Spinal cord (tissue), 10 donors: Measurements from ENCODE around the gene PRDX6. TPM values are rescaled to one million over a fixed set of nuclear protein-coding genes. Genes with fewer than 3 reads are reported as not detected.
"Not testable (repeated sequence)": the region's sequence is repeated elsewhere in the genome, so short reads cannot be mapped to it uniquely, and the experiment has no call there.

Experiments
- DNase-seq, 6 donors: peaks; one replicate each; pipeline versions ENCODE4 v3.0.0 to v3.0.0-alpha.2; 2013 to 2015; ENCODE audit warnings: low spot score in 6 of 6, low read depth in 4 of 6
- H3K27ac ChIP-seq: one replicate; pipeline ENCODE4 v1.5.1; 2013; ENCODE audit warnings: low read depth, low read length, control low read depth
- H3K27me3 ChIP-seq: one replicate; pipeline ENCODE4 v1.6.1; 2013; ENCODE audit warnings: low read length; ENCODE audit not compliant: control insufficient read depth, insufficient read depth
- H3K36me3 ChIP-seq: one replicate; pipeline ENCODE4 v1.6.1; 2013; ENCODE audit warnings: low read length; ENCODE audit not compliant: control insufficient read depth, insufficient read depth
- H3K4me1 ChIP-seq: one replicate; pipeline ENCODE4 v1.6.1; 2013; ENCODE audit warnings: low read length; ENCODE audit not compliant: control insufficient read depth, insufficient read depth
- H3K4me3 ChIP-seq: one replicate; pipeline ENCODE4 v1.5.1; 2013; ENCODE audit warnings: low read depth, low read length, control low read depth
- H3K9me3 ChIP-seq: one replicate; pipeline ENCODE4 v1.6.1; 2013; ENCODE audit warnings: low read length; ENCODE audit not compliant: control insufficient read depth, insufficient read depth
- WGBS: methylation state at CpG from one replicate; pipeline ENCODE4 v1.1.5; 2013; ENCODE audit warnings: missing lambda C conversion rate; ENCODE audit not compliant: insufficient coverage; 5-methylcytosine and 5-hydroxymethylcytosine counted together
- polyA plus RNA-seq, 2 donors: library from polyadenylated mRNA; unstranded; fragments of 120-200 nt; gene quantifications; one replicate each; pipeline ENCODE4 v1.2.1, GENCODE V29; 2013; ENCODE audit not compliant: insufficient read length in 2 of 2
- total RNA-seq, 2 donors: library from RNA; depleted of rRNA in 1 of 2; stranded (reverse); fragments of 120-200 nt in 1 of 2; fragments of >200 nt in 1 of 2; gene quantifications; one replicate each; pipeline versions ENCODE4 v1.2.3 to v1.2.4, GENCODE V29; 2013 to 2014
- donor health status: healthy.

The PRDX6 gene
- total and polyA plus RNA-seq, 4 donors = 99.9 to 150 (median 139) TPM

DNA sequence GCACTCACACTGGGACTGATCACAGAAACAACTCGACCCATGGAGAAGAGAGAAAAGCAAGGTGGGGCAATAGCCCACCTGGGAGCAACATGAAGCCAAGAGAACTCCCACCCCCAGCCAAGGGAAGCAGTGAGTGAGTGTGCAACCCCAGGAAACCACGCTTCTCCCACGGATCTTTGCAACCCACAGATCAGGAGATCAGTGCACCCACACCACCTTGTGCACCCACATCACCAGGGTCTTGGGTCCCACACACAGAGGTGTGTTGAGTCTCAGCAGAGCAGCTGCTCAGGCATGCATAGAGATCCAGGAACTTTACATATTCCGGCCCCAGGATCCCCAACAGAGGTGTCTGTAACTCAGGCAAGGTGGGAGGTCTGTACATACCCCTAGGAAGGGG lies 17.2 kb upstream of the PRDX6 start:
- H3K36me3 ChIP-seq = peaks cover 9% of the 10 kb centered on the region
- H3K9me3 ChIP-seq = peaks cover 6% of the 10 kb centered on the region
- WGBS = 82% methylated on average over 3 of the region's 4 CpGs
- no peak overlapping the region for H3K4me3 ChIP-seq
- H3K4me1 ChIP-seq = no peaks in the 10 kb centered on the region
- H3K27ac ChIP-seq = no peak overlapping the region
- DNase-seq = no peak
- no peaks in the 10 kb centered on the region for H3K27me3 ChIP-seq

DNA sequence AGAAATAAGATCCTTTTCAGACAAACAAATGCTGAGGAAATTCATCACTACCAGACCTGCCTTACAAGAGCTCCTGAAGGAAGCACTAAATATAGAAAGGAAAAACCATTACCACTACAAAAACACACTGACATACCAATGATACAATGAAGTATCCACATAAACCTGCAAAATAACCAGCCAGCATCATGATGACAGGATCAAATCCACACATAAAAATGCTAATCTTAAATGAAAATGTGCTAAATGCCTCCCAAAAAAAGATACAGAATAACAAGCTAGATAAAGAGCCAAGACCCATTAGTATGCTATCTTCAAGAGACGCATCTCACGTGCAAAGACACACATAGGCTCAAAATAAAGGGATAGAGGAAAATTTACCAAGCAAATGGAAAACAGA lies 14.5 kb upstream of the PRDX6 start:
- H3K9me3 ChIP-seq, DNase-seq: not testable (repeated sequence)
- no CpG with 5 or more reads among the region's 2 CpGs for WGBS

DNA sequence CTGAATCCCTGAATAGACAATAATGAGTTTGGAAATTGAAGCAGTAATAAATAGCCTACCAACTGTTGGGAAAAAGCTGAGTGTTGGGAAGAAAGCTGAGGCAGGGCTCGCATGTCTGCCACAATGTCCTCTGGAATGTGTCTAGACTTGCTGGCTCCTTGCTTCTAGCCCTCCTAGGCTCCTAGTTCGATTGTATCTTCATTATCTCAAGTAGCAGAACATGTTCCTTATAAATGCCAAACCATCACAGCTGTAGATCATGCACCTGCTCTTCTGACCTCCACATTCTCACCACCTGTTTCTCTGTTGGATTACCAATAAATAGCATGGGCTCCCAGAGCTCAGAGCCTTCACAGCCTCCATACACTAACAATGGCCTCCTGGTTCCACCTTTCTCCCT lies 12.9 kb upstream of the PRDX6 start:
- not testable (repeated sequence) for H3K4me3 ChIP-seq, DNase-seq, H3K27ac ChIP-seq, H3K4me1 ChIP-seq, H3K27me3 ChIP-seq, H3K36me3 ChIP-seq, H3K9me3 ChIP-seq
- no CpG with 5 or more reads among the region's 2 CpGs for WGBS

More for the DNA sequence above, 14.5 kb upstream of the PRDX6 start:
- H3K4me1 ChIP-seq, H3K4me3 ChIP-seq, H3K27ac ChIP-seq, H3K36me3 ChIP-seq, H3K27me3 ChIP-seq: not testable (repeated sequence)

DNA sequence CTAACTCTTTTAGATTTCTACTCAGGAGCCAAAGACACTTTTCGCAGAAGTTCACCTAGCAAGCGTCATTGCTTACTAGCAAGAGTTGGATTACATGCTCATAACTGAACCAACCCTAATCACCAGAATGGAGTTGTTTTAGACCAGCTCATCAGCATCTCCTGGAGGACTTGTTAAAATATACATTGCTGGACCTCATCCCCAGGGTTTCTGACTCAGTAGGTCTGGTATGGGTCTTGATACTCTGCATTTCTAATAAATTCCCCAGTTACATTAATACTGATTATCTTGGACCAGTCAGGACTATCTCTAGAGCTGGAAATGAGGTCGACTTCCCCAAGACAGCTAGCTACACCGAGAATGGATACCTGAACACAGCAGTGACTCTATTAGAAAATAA lies 9.7 kb upstream of the PRDX6 start:
- Histone ChIP-seq H3K27ac (no peak overlapping the region), H3K27me3 (no peaks in the 10 kb centered on the region), H3K4me3 (no peak overlapping the region), H3K4me1 (no peaks in the 10 kb centered on the region), H3K9me3 (peaks cover 10% of the 10 kb centered on the region), H3K36me3 (no peaks in the 10 kb centered on the region)
- WGBS = 100% methylated on average over 2 of the region's 4 CpGs
- DNase-seq = no peak

DNA sequence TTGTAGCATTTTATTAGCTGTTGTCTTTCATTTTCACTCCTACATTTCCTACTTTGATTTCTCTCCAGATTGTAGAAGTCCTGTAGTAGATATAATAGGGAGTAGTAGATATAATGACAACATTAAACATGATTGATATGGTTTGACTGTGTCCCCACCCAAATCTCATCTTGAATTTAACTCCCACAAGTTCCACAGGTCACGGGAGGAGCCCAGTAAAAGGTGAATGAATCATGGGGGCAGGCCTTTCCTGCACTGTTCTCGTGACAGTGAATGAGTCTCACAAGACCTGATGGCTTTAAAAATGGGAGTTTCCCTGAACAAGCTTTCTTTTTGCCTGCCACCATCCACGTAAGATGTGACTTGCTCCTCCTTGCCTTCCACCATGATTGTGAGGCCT lies 7.5 kb upstream of the PRDX6 start:
- Histone ChIP-seq H3K27me3 (no peaks in the 10 kb centered on the region), H3K4me3 (no peak overlapping the region), H3K36me3 (no peaks in the 10 kb centered on the region), H3K27ac (no peak overlapping the region), H3K9me3 (peaks cover 4% of the 10 kb centered on the region), H3K4me1 (no peaks in the 10 kb centered on the region)
- WGBS = 100% methylated on average over 1 of the region's 3 CpGs
- DNase-seq = no peak

DNA sequence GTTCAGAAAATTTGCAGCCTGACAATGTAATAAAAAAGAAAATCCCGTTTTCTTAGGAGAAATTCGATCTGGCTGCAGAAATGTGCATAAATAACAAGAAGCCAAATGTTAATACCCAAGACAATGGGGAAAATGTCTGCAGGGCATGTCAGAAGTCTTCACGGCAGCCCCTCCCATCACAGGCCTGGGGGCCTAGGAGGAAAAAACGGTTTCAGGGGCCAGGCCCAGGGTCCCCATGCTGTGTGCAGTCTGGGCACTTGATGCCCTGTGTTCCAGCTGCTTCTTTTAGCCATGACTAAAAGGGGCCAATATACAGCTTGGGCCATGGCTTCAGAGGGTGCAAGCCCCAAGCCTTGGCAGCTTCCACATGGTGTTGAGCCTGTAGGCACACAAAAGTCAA lies 6.5 kb upstream of the PRDX6 start:
- Histone ChIP-seq H3K36me3 (no peaks in the 10 kb centered on the region), H3K27me3 (no peaks in the 10 kb centered on the region), H3K9me3 (peaks cover 3% of the 10 kb centered on the region), H3K27ac (no peak overlapping the region), H3K4me1 (peaks cover 2% of the 10 kb centered on the region), H3K4me3 (no peak overlapping the region)
- DNase-seq = no peak
- 92% methylated on average over 2 of the region's 4 CpGs for WGBS

DNA sequence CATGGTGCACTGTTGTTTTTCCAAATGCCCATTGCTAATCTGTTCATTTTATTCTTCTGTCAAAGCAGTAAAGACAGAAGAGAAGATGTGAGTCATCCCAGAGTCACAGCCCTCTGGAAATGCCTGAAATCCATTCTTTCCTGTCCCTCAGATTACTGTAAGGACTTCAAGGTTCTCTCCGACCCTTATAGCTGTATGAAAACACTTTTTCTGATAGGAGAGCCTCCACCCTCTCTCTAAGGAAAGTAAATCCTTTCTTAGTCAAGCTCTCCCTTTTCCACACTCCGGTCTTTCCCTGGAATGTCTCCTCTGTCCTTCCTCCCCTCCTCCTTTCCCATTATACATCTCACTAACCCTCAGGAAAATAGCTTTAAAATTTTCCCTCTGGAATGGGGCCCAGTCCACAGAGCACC lies 3.5 kb upstream of the PRDX6 start:
- WGBS = 90% methylated on average over 2 of the region's 2 CpGs
- Histone ChIP-seq H3K4me1 (peaks cover 7% of the 10 kb centered on the region), H3K9me3 (peaks cover 2% of the 10 kb centered on the region), H3K27ac (no peak overlapping the region), H3K27me3 (no peaks in the 10 kb centered on the region), H3K4me3 (no peak overlapping the region), H3K36me3 (no peaks in the 10 kb centered on the region)
- no peak for DNase-seq

DNA sequence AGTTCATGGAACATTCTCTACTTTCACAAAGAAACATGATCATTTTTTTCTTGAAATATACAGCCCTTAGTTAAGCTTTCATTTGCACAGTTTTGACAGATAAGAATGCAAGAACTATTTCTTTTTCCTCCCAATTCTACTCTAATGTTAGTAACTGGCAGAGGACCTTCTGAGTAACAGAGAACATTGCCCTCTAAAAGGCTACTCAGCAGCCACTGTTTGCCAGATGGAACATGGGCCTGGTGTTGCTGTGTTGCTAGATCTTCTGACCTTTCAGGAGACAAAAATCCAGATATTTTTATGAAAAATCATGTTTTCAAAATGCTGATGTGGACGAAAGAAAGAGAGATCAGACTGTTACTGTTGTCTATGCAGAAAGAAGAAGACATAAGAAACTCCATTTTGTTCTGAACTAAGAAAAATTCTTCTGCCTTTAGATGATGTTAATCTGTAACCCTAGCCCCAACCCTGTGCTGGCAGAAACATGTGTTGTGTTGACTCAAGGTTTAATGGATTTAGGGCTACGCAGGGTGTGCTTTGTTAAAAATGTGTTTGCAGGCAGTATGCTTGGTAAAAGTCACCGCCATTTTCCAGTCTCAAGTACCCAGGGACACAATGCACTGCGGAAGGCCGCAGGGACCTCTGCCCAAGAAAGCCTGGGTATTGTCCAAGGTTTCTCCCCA lies 2.9 kb upstream of the PRDX6 start:
- peaks cover 7% of the 10 kb centered on the region for H3K4me1 ChIP-seq
- H3K27ac ChIP-seq = no peak overlapping the region
- no peak overlapping the region for H3K4me3 ChIP-seq
- H3K9me3 ChIP-seq = peaks cover 2% of the 10 kb centered on the region
- no CpG with 5 or more reads among the region's 5 CpGs for WGBS
- no peaks in the 10 kb centered on the region for H3K27me3 ChIP-seq
- no peak for DNase-seq
- H3K36me3 ChIP-seq = no peaks in the 10 kb centered on the region

DNA sequence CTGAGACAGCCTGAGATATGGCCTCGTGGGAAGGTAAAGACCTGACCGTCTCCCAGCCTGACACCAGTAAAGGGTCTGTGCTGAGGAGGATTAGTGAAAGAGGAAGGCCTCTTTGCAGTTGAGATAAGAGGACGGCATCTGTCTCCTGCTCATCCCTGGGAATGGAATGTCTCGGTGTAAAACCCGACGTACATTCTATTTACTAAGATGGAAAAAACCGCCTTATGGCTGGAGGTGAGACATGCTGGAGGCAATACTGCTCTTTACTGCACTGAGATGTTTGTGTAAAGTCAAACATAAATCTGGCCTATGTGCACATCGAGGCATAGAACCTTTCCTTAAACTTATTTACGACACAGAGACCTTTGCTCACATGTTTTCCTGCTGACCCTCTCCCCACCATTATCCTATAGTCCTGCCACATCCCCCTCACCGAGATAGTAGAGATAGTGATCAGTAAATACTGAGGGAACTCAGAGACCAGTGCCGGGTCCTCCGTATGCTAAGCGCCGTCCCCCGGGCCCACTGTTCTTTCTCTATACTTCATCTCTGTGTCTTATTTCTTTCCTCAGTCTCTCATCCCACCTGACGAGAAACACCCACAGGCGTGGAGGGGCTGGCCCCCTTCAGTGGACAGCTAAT lies 2.2 kb upstream of the PRDX6 start:
- not testable (repeated sequence) for H3K9me3 ChIP-seq, DNase-seq, H3K27ac ChIP-seq, H3K4me1 ChIP-seq, H3K4me3 ChIP-seq, H3K36me3 ChIP-seq, H3K27me3 ChIP-seq
- 84% methylated on average over 9 of the region's 17 CpGs for WGBS

DNA sequence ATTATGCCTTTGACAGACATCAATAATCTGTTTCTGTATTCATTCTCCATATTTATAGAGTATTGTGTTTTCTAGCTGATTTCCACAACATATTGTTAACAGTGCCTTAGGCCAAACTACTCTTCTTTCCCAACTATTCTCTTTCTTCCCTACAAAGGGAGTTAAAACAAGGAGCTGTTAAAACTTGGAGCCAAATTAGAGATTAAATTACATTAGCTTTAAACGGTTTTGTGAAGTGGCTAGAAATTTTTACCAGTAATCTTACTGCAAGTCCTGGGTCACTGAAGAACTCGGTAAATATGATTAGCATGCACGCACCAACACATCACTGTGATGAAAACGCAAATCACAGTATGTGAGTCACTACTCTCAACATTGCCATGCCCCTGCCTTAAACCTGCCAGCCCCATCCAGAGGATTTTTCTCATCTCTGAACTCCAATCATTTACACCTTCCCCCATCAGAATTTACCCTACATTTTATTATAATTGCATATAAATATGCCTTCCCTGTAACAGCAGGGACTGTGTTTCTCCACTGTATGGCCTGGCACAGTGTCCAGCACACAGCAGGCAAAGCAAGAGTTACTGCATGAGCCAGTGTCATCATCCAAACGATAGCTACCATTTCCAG lies 1.5 kb upstream of the PRDX6 start:
- Histone ChIP-seq H3K9me3 (peaks cover 1% of the 10 kb centered on the region), H3K27me3 (no peaks in the 10 kb centered on the region), H3K27ac (peak overlapping the region; percentile 79), H3K4me1 (peaks cover 7% of the 10 kb centered on the region), H3K36me3 (no peaks in the 10 kb centered on the region), H3K4me3 (no peak overlapping the region)
- 58% methylated on average over 4 of the region's 5 CpGs for WGBS
- DNase-seq = peak in 1 of 6 donors; percentile 9
